ENCODE data around the gene MOGAT3.

MOGAT3 gene

DNA sequence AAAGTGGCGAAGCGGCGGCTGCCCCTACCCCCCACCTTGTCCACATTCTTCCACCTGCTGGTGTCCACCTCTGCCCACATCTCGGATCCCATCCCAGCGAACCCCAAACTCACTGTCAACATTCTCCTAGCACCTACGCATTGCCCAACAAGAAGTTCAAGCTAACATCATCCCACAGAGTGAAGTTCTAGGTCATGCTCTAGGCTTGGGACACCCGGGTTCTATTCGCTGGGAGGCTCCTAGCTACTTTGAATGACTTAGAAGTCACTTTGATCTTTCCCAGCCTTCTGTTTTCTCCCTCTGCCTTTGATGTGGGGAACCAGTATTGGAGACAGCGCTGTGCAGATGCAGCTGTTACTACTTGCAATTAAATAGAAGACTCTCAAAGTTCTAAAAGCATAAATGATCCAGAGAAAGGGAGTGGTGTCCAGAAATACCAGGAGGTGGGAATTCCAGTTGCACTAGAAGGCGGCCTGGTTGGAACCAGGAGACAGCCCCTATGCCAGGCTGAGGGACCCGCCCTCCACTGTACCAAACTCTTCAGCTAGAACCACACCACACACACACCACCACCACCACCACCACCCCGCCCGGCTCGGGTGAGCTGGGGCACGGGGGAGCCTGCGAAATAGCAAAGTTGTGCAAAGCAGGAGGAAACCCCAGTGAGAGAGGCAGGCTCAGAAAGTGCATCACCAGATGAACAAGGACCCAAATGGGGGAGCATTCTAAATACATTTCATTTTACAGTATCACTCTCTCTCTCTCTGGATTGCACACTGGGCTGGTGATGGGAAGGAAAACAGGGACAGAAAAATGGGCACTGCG lies 30.0 kb downstream of the MOGAT3 start:
- DNase-seq, result no peak

DNA sequence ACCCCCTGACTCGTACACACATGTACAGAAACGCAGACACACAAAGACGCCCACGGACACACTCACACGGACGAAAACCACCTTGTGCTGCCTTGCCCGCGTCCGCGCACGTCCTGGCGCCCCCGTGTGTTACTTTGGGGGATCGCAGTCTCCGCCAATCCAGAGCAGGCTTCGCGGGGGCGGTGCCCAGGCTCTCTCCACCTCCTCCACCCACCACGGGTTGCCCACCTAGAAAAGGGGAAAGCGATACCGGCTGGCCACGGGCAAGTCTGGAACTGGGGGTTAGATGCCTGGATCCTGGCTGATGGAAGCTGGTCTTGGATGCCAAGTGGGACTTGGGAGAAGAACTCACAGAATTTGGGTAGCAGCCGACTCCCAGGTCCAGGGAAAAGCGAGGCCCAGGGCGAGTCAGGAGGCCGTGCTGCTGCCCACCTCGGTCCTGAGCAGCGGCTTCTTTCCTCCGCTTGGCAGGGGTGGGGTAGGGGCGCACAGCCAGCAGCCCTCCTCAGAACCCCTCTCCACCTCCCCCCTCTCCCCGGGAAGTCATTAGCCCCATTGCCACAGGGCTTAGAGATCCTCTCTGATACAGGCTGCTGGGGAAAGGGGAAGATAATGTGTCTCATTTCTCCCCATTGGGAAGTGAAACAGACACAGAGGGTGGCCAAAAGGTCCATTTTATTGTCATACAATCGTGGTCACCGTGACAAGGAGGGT lies 30.8 kb downstream of the MOGAT3 start:
- DNase-seq, result no peak

DNA sequence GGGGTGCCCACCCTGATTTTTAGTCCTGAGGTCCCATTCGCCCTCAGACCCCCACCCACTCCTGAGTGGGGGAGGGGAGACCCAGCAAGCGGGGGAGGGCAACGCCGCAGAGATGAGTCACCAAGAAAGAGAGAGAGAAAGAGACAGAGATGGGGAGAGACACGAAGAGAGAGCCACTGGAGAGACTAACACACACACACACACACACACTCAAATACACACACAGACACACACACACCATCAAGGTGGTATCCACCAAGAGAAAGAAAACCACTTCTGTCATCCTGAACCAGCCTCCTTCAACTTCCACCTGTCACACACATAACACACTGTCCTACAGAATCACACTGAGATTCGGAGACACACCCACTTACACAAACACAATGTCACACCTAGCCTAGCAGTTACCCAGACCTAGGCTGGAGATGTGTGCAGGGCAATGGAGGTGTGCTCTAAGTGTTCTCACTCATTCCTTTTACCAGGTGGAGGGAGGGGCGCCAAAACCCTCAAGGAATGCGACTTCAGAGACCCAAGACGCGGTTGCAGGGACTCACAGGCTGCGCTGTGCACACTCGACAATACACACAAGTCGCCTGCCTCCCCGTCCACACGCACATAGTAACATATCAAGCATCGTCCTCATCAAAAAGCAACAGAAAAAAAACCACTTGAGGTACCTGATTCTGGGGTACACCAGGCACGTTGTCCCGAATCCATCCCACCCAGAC lies 31.6 kb downstream of the MOGAT3 start:
- DNase-seq, result no peak

DNA sequence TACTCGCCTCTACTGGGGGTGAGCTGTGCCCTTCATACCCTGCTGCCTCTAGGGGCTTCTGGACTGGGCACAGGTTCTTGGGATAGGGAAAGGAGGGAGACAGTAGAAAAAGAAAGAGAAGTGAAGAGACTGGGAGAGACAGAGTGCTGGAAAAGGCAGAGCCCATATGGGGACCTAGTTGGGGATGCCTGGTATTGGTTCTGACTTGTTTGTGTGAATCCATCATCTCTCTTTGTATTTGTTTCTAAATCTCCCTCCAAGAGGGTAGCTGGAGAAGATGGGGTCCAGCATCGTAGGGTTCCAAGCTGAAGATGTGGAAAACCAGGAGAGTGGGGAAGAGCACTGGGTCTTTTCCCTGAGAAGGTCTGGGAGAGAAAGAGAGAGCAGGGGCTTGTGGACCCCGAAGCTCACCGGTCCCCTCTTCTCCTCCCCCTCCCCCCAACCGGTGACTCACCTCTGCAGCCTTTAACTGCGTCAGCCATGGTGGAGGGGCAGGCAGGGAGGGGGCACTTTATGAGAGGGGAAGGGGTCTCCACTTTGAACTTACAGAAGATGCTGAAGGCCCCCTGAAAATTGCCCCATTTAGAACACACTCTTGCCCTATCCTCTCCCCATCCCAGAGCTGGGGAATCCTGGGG lies 32.3 kb downstream of the MOGAT3 start:
- DNase-seq, result no peak

DNA sequence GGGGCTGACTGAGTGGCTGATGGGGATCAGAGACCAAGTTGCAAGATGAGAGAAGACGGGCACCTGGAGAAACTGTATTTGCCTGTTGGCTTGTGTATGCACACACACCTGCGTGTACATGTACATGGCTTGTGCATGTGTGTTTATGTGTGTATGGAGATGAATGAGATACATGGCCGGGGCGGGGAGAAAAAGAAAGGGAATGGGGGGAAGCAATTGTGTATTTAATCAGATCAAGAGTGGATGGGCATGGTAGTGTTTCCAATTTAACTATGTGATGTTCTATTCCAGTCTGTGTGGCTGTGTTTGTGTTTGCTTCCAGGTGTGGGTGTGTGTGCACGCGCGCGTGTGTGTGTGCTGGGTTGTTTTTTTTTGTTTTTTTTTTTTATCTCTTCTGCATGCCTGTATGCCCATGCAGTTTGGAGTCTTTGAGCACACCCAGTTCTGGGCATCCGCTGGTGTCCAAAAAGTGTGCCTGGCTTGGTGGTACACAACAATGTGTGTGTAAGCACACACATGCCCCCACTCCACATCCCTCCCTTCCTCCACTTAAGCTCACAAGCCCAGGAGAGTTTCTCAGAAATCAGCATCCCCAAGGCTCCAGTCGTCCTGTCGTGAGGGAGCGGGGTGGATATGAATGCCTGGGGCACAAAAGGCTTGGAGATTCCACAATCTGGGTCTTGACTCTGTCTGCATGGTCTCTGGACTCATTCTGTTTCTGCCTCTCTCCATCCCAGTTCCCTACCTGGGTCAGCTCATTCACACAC lies 33.0 kb downstream of the MOGAT3 start:
- no peak for DNase-seq

DNA sequence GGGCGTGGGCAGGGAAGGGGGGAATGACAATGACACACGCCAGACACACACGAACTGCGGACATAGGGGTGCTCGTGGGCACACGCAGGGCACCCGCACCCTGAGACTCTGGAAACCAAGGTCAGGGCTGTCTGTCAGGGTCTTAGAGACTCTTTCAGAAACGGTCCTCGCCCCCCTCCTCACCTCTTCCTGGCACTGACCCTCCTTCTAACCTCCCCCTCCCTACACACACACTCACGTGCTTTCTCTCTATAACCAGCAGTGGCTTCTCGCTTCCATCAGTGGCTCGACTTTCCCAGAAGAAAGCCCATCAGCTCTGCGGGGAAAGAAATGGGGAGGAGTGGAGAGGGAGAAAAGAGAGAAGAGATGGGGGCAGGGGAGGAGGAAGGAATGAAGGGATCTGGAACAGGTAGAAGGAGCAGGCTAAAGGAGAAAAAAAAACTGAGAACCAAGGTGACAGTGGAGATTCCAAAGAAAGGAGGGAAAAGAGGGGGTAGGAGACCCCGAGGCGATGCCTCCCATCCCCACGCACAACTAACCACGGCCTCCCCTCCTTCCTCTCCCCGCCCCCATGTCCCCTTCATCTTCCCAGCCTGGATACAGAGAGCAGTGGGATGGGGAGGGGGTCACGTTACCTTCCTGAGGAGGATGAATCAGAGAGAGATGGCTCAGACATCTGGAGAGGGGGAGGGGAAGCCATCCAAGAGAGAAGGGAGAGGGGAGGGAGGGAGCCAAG lies 33.8 kb downstream of the MOGAT3 start:
- DNase-seq, result no peak

DNA sequence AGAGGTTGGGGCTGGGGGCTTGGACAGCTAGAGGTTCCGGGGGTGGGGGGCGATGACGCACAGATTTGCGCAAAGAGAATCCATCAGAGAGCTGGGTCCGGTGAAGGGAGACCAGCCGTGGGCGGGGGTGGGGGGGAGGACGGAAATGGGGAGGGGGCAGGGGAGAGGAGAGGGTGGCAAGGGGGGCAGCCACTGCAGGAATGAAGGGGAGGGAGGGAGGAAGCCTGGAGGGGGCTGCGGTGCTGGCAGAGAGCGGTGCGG lies 34.3 kb downstream of the MOGAT3 start:
- DNase-seq, result no peak

DNA sequence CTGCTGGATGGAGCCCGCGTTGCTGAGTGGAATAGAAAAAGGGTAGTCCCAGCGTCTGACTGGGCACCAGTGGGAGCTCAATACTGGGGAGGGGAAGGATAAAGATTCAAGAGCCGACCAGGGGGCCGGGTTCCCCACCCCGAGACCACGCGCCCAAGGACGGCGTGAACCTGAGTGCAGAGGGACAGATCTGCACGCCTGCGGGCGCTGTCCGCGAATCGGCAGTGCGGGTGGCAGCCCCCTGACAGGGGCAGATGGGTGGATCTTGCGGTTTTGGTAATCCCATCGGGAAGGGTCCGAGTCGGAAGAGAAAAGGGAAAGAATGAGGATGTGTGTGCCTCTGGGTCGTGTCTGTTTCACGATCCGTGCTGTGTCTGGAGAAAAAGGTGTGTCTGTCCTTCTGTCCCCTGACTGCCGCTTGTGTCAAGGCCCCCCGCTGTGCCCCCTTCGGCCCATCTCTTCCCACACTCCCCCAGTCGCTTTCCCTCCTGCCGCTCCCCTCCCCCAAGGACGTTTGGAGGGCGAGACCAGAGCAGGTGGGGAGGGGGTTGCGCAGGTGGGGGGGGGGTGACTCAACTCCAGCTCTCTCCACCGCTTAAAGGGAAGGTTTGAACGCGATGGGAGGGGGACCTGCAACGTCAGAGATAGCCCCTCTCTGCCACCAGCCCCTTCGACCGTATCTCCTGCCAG lies 34.7 kb downstream of the MOGAT3 start:
- no peak for DNase-seq

DNA sequence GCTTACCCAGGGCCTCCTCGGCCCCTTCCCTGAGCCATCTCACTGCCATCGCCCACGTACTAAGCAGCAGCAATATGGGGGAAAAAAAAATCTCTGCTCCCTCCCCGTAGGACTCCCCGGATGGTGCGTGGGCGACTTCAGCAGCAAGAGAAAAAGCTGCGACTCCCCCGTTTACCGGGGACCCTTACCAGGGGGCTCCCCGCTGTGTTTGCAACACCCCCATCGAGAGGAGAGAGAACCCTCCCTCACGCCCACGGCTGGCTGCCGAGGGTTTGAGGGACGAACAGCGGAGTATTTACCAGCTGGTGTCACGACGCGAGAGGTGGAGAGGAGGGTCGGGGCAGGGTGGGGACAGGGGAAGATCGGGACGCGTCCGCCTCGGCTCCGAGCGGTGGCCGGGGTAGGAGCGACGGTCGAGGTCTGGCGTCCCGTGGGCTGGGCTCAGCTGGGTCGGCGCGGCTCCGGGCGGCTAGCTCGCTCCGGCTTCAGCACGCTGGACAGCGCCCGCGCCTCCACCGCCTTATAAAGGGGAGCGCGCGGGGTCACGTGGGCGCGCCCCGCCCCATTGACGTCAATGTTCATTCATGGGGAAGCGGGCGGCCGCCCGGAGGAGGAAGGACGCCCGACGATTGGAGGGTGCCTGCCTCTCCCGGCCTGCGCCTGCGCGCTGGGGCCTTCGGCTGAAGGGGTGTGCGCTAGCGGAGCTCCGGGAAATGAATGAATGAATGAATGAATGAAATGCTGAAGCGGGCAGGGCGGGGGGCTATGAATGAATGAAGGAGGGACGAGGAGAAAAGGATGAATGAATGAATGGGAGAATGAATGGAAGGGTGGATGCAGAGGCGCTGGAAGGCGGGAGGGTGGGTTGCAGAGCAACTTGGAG lies 35.5 kb downstream of the MOGAT3 start, which contains the start of gene VGF:
VGF (minus strand) TSS at position 495 of the 883 bp plus-strand sequence. CDS start 726 bp downstream, outside the sequence.
- peak; percentile 68 for DNase-seq

DNA sequence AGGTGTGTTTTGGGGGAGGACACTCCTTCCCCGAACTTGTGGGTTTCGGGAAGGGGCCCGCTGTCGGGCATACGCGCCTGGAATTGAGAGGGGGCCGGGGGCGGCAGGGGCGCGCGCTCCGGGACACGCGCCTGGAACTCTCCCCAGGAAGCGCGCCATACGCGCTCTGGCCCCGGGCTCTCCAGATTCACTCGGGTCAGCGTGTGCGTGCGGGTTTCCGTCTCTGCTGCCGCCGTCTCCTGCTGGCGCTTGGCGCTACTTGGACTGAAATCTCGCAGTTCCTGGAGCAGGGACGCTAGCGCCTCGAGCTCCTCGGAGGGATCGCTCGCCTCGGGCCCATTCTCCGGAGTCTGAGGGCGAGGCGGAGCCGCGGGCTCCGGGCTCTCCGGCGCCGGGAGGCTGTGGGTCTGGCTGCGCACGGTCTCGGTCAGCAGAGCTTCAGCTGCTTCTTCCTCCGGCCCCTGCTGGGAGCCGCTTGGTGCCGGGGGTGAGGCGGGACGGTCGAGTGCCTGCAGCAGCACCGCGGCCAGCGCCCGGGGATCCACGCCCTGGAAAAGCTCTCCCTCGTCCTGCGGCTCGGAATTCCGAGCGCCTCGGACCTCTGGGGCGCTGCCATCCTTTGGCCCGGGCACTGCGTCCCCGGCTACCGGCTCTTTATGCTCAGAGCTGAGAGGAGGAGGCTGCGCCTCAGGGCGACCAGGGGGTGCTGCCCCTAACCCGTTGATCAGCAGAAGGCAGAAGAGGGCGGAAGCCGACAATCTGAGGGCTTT lies 36.6 kb downstream of the MOGAT3 start:
- no peak for DNase-seq

DNA sequence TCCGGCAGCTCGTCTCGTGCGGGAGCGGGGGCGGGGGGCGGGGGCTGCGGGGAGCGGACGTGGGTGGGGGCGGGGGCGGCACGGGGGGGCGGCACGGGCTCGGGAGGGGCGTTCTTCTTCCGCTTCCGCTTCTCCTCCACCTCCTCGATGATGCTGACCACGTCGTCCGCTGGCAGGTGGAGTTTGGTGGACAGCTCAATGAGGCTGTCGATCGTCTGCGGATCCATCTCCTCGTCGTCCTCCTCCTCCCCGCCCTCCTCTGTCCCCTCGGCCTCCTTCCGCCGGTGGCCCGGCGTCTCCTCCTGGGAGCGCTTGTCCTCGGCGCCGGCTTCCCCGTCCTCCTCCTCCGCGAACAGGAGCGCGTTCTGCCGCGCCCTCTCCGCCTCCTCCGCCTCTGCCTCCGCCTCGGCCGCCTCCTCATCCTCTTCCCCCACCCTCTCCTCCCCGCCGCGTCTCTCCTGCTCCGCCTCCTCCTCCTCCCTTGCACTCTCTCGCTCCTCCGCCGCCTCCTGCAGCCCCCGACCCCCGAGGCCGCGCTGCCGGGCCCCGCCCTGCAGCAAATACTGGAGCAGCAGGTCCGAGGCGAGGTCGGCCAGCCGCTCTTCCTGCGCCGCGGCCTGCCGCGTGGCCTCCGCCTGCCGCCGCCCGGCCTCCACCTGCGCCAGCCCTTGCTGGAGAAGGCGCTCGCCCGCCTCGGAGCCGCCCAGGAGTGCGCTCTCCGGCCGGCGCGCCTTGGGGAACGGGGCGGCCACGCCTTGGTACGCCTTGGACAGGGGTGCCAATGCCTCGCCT lies 37.4 kb downstream of the MOGAT3 start:
- DNase-seq, result no peak

DNA sequence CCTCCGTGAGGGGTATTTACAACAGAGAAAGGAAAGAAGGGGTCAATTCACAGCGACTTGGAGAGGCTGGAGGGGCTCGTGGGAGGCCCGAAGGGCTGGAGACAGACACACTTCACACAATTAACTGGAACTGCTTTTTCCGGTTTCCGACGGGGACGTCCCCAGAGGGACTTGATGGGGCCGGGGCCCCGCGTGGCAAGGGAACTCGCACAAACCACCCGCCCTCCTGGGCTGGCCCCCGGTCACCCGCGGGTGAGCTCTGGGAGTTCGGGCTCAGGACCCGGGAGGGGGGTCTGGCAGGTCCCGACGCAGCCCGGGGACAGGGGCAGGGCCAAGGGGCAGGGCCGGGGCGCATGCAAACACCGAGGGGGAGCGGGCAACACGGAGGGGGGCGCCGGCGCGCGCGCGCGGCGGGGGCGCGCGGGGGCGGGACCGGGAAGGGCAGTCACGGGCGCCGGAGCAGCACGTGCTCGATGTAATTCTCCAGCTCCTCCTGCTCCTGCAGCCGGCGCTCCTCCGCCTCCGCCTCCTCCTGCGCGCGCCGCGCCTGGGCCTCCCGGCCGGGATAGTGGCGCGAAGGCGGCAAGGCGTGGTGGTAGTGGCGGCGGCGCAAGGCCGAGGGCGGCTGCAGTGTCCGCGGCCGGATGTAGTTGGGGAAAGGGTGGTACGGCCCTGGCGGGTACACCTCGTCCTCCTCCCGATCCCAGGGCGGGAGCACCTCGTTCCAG lies 38.1 kb downstream of the MOGAT3 start:
- no peak for DNase-seq

DNA sequence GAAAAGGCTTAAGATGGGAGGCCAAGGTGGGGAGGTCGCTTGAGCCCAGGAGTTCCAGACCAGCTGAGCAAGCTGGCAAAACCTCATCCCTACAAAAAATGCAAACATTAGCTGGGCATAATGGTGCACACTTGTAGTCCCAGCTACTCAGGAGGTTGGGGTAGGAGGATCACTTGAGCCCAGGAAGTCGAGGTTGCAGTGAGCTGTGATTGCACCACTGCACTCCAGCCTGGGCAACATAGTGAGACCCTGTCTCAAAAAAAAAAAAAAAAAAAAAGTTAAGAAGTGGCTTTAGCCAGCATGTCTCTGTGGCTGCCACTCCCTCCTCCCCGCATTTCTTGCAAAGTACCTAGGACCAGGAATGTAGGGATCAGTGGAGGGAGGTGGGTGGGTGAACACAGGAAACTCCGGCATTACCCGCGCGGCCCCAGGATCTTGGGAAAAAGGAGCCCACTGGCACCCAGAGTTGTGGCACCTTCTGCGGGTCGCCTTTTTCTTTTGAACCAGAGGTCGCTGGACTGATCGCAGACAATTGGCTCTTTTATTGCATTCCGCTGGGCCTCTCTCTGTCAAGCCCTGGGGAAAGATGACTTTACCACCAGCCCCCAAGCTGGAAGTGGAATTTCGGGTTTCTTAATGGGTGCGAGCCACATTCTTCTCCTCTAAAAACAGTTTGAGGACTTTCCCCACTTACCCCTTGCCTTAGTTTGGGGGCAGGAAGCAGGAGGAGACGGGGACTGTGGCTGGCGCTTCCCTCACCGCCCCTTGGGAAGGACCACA lies 39.0 kb downstream of the MOGAT3 start:
- no peak for DNase-seq

DNA sequence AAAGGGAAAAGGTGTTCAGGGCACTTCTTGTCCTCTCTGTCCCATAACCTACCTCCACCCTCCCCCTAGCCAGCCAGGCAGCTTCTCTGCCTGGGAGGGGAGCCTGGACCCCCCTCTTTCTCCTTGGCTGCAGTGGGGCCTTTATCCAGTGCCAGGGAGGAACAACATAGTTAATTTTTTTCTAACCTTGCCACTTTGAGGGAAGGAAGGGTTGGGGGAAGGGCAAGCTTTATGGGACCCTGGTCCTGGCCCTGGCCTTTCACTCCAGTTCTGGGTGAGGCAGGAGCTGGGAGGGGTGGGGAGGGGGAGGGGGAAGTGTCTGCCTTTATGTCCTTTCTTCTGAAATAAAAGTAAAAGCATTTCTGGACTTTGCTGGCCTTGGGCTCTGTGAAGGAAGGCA lies 39.9 kb downstream of the MOGAT3 start:
- no peak for DNase-seq

DNA sequence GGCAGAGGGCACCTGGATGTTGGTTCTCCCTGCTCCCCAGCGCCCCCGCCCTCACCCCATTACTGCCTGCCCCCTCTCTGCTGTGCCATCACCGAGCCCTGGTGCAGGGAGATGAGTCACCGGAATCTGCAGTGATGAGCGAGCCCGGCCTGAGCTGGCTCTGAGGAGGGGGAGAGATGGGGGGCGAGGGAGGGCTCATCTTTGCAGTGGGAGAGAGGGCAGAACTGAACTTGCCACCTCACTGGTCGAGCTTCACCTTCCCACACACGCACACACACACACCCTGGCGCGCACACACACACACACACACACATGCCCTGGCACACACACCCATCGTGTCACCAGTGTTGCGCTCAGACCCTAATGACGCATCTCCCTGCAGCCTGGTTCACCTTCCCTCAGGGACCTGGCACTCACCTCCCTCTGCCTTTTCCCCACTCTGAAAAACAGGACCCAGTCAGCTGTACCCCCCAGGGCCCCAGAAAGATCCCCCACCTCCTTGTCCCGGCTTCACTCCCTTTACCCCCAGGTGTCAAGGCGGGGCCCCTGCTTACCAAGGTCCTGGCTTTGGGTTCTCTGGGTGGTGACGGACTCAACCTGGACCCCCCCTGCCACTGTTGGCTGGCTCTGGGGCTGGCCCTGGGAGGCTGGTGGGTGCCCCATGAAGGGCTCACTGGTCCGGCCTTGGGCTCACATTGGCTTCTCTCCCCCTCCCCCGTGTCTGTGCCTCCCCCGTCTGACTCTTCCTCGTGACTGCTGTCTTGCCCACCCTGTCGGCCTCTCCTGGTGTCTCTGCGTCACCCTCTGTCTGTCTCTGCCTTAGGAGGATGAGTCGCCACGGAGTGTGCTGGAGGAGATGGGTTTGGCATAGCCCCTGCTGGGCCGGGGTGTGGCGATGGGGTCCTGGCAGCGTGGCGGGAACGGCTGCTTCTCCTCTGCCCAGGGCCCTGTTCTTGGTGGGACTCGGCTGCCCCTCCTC lies 40.9 kb downstream of the MOGAT3 start:
- no peak for DNase-seq

All from NCI-H2029 treated with DMSO at 0.1 percent for 48 hours (cell line).